ENCODE measurements around the gene SRD5A1. TPM values are rescaled to one million over a fixed set of nuclear protein-coding genes. Genes with fewer than 3 reads are reported as not detected.

The SRD5A1 gene
- total RNA-seq, 1 experiment from 2014 or later, result 19.5 TPM

GRCh38 chr5:6683241-6683640, 50.0 kb downstream of the SRD5A1 start:
- Histone ChIP-seq H2AFZ (ENCODE audit: low read length) (no peak overlapping the region), H3K9me2 (replicated peaks; ENCODE audit: insufficient read depth, low read length) (no peaks in the 10 kb centered on the region), H3K9ac (ENCODE audit: low read length) (no peak overlapping the region), H4K20me1 (ENCODE audit: insufficient read depth, low read depth, low read length) (no peaks in the 10 kb centered on the region), H3K36me3 (ENCODE audit: insufficient read depth, low read length) (no peaks in the 10 kb centered on the region), H3K4me1 (ENCODE audit: low read length) (no peaks in the 10 kb centered on the region), H3K27me3 (ENCODE audit: low read length) (no peaks in the 10 kb centered on the region), H3K27ac (ENCODE audit: low read length) (no peak overlapping the region), H3K79me2 (ENCODE audit: low read length) (no peaks in the 10 kb centered on the region), H3K4me3 (ENCODE audit: low read length) (no peak overlapping the region), H3K9me3 (ENCODE audit: low read length) (no peaks in the 10 kb centered on the region), H3K4me2 (ENCODE audit: low read depth, low read length, poor library complexity, severe bottlenecking) (no peak overlapping the region)
- no peak for DNase-seq

GRCh38 chr5:6684075-6684474, 50.8 kb downstream of the SRD5A1 start:
- H3K4me3 ChIP-seq (ENCODE audit: low read length), result no peak overlapping the region
- no peaks in the 10 kb centered on the region for H3K36me3 ChIP-seq (ENCODE audit: insufficient read depth, low read length)
- no peak overlapping the region for H3K4me2 ChIP-seq (ENCODE audit: low read depth, low read length, poor library complexity, severe bottlenecking)
- H3K9me3 ChIP-seq (ENCODE audit: low read length), result no peaks in the 10 kb centered on the region
- H3K79me2 ChIP-seq (ENCODE audit: low read length), result no peaks in the 10 kb centered on the region
- no peak overlapping the region for H3K9ac ChIP-seq (ENCODE audit: low read length)
- no peaks in the 10 kb centered on the region for H3K27me3 ChIP-seq (ENCODE audit: low read length)
- no peak overlapping the region for H2AFZ ChIP-seq (ENCODE audit: low read length)
- H3K9me2 ChIP-seq (replicated peaks; ENCODE audit: insufficient read depth, low read length), result no peaks in the 10 kb centered on the region
- no peaks in the 10 kb centered on the region for H4K20me1 ChIP-seq (ENCODE audit: insufficient read depth, low read depth, low read length)
- DNase-seq, result no peak
- no peak overlapping the region for H3K27ac ChIP-seq (ENCODE audit: low read length)
- H3K4me1 ChIP-seq (ENCODE audit: low read length), result no peaks in the 10 kb centered on the region

GRCh38 chr5:6686501-6686900, 53.3 kb downstream of the SRD5A1 start:
- H3K27ac ChIP-seq (ENCODE audit: low read length), result no peak overlapping the region
- DNase-seq, result no peak

GRCh38 chr5:6686915-6687409, 53.7 kb downstream of the SRD5A1 start:
- Histone ChIP-seq H3K79me2 (ENCODE audit: low read length) (no peaks in the 10 kb centered on the region), H3K36me3 (ENCODE audit: insufficient read depth, low read length) (no peaks in the 10 kb centered on the region), H3K27ac (ENCODE audit: low read length) (no peak overlapping the region), H3K9me2 (replicated peaks; ENCODE audit: insufficient read depth, low read length) (no peaks in the 10 kb centered on the region), H3K4me3 (ENCODE audit: low read length) (no peak overlapping the region), H3K9ac (ENCODE audit: low read length) (no peak overlapping the region), H3K4me2 (ENCODE audit: low read depth, low read length, poor library complexity, severe bottlenecking) (no peak overlapping the region), H3K4me1 (ENCODE audit: low read length) (no peaks in the 10 kb centered on the region), H4K20me1 (ENCODE audit: insufficient read depth, low read depth, low read length) (no peaks in the 10 kb centered on the region), H3K9me3 (ENCODE audit: low read length) (no peaks in the 10 kb centered on the region), H2AFZ (ENCODE audit: low read length) (no peak overlapping the region), H3K27me3 (ENCODE audit: low read length) (no peaks in the 10 kb centered on the region)
- no peak for DNase-seq

More at GRCh38 chr5:6686501-6686900, 53.3 kb downstream of the SRD5A1 start:
- H3K4me2 ChIP-seq (ENCODE audit: low read depth, low read length, poor library complexity, severe bottlenecking), result no peak overlapping the region
- H2AFZ ChIP-seq (ENCODE audit: low read length), result no peak overlapping the region
- no peaks in the 10 kb centered on the region for H3K4me1 ChIP-seq (ENCODE audit: low read length)
- H3K9me2 ChIP-seq (replicated peaks; ENCODE audit: insufficient read depth, low read length), result no peaks in the 10 kb centered on the region
- no peaks in the 10 kb centered on the region for H3K79me2 ChIP-seq (ENCODE audit: low read length)
- no peaks in the 10 kb centered on the region for H3K9me3 ChIP-seq (ENCODE audit: low read length)
- H3K36me3 ChIP-seq (ENCODE audit: insufficient read depth, low read length), result no peaks in the 10 kb centered on the region
- H3K4me3 ChIP-seq (ENCODE audit: low read length), result no peak overlapping the region
- H3K9ac ChIP-seq (ENCODE audit: low read length), result no peak overlapping the region
- no peaks in the 10 kb centered on the region for H3K27me3 ChIP-seq (ENCODE audit: low read length)
- H4K20me1 ChIP-seq (ENCODE audit: insufficient read depth, low read depth, low read length), result no peaks in the 10 kb centered on the region

- no peak overlapping the region for H3K27ac ChIP-seq (ENCODE audit: low read length)
- H3K9me2 ChIP-seq (replicated peaks; ENCODE audit: insufficient read depth, low read length), result no peaks in the 10 kb centered on the region
- no peak overlapping the region for H3K4me2 ChIP-seq (ENCODE audit: low read depth, low read length, poor library complexity, severe bottlenecking)
- H3K4me1 ChIP-seq (ENCODE audit: low read length), result no peaks in the 10 kb centered on the region
- H4K20me1 ChIP-seq (ENCODE audit: insufficient read depth, low read depth, low read length), result no peaks in the 10 kb centered on the region
- no peaks in the 10 kb centered on the region for H3K27me3 ChIP-seq (ENCODE audit: low read length)
- H3K36me3 ChIP-seq (ENCODE audit: insufficient read depth, low read length), result no peaks in the 10 kb centered on the region
- H3K4me3 ChIP-seq (ENCODE audit: low read length), result no peak overlapping the region
- no peak overlapping the region for H3K9ac ChIP-seq (ENCODE audit: low read length)
- no peak overlapping the region for H2AFZ ChIP-seq (ENCODE audit: low read length)
- no peak for DNase-seq
- no peaks in the 10 kb centered on the region for H3K79me2 ChIP-seq (ENCODE audit: low read length)
- no peaks in the 10 kb centered on the region for H3K9me3 ChIP-seq (ENCODE audit: low read length)
These were observed 54.3 kb downstream of the SRD5A1 start for GRCh38 chr5:6687505-6687904.

GRCh38 chr5:6692906-6693305, 59.7 kb downstream of the SRD5A1 start:
- Histone ChIP-seq H3K9me3 (ENCODE audit: low read length) (no peaks in the 10 kb centered on the region), H3K79me2 (ENCODE audit: low read length) (no peaks in the 10 kb centered on the region), H3K36me3 (ENCODE audit: insufficient read depth, low read length) (no peaks in the 10 kb centered on the region), H3K4me1 (ENCODE audit: low read length) (no peaks in the 10 kb centered on the region), H3K27me3 (ENCODE audit: low read length) (no peaks in the 10 kb centered on the region), H3K4me2 (ENCODE audit: low read depth, low read length, poor library complexity, severe bottlenecking) (no peak overlapping the region), H3K9ac (ENCODE audit: low read length) (no peak overlapping the region), H3K9me2 (replicated peaks; ENCODE audit: insufficient read depth, low read length) (no peaks in the 10 kb centered on the region), H4K20me1 (ENCODE audit: insufficient read depth, low read depth, low read length) (no peaks in the 10 kb centered on the region), H2AFZ (ENCODE audit: low read length) (no peak overlapping the region), H3K4me3 (ENCODE audit: low read length) (no peak overlapping the region), H3K27ac (ENCODE audit: low read length) (no peak overlapping the region)
- DNase-seq, result no peak

- Histone ChIP-seq H3K4me1 (ENCODE audit: low read length) (no peaks in the 10 kb centered on the region), H4K20me1 (ENCODE audit: insufficient read depth, low read depth, low read length) (no peaks in the 10 kb centered on the region), H3K4me2 (ENCODE audit: low read depth, low read length, poor library complexity, severe bottlenecking) (no peak overlapping the region), H3K4me3 (ENCODE audit: low read length) (no peak overlapping the region), H3K9me2 (replicated peaks; ENCODE audit: insufficient read depth, low read length) (no peaks in the 10 kb centered on the region), H3K9me3 (ENCODE audit: low read length) (no peaks in the 10 kb centered on the region), H3K79me2 (ENCODE audit: low read length) (no peaks in the 10 kb centered on the region), H3K27ac (ENCODE audit: low read length) (no peak overlapping the region), H3K36me3 (ENCODE audit: insufficient read depth, low read length) (no peaks in the 10 kb centered on the region), H3K27me3 (ENCODE audit: low read length) (no peaks in the 10 kb centered on the region), H2AFZ (ENCODE audit: low read length) (no peak overlapping the region), H3K9ac (ENCODE audit: low read length) (no peak overlapping the region)
- no peak for DNase-seq
These were observed 65.5 kb downstream of the SRD5A1 start for GRCh38 chr5:6698696-6699095.

- H2AFZ ChIP-seq (ENCODE audit: low read length), result no peak overlapping the region
- H3K27ac ChIP-seq (ENCODE audit: low read length), result no peak overlapping the region
These were observed 66.1 kb downstream of the SRD5A1 start for GRCh38 chr5:6699357-6699756.

More at GRCh38 chr5:6699357-6699756, 66.1 kb downstream of the SRD5A1 start:
- H4K20me1 ChIP-seq (ENCODE audit: insufficient read depth, low read depth, low read length), result no peaks in the 10 kb centered on the region
- no peak for DNase-seq
- H3K36me3 ChIP-seq (ENCODE audit: insufficient read depth, low read length), result no peaks in the 10 kb centered on the region
- H3K9ac ChIP-seq (ENCODE audit: low read length), result no peak overlapping the region
- no peaks in the 10 kb centered on the region for H3K4me1 ChIP-seq (ENCODE audit: low read length)
- no peaks in the 10 kb centered on the region for H3K9me2 ChIP-seq (replicated peaks; ENCODE audit: insufficient read depth, low read length)
- H3K79me2 ChIP-seq (ENCODE audit: low read length), result no peaks in the 10 kb centered on the region
- H3K27me3 ChIP-seq (ENCODE audit: low read length), result no peaks in the 10 kb centered on the region
- no peak overlapping the region for H3K4me2 ChIP-seq (ENCODE audit: low read depth, low read length, poor library complexity, severe bottlenecking)
- H3K4me3 ChIP-seq (ENCODE audit: low read length), result no peak overlapping the region
- no peaks in the 10 kb centered on the region for H3K9me3 ChIP-seq (ENCODE audit: low read length)
